HS-27A (cell line): ENCODE data around the gene CCDC92B.
A peak's percentile ranks its signal among the peaks of the same experiment; 100 is the strongest.

ENCODE experiments used
- DNase-seq: peaks from one replicate; pipeline ENCODE4 v3.0.0-alpha.2; 2012; ENCODE audit warnings: low read depth, missing footprints

CCDC92B gene

DNA sequence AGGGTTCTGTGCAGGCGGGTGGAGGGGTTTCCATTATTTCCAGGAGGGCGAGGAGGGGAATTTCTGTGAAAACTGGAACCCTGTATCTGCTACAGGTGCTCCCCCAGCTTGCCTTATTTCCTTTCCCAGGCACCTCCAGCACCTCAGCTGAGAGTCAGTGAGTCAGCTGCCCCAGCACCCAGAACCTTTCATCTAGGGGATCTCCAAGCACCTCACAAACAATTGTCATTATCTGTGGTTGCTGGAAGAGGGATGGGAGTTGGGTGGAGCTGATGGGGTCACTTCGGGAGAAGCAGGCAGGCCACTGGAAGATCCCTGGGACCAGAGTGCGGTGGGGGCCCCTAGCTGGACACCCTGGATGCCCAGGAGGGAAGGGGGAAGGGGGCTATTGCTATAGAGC is 27.8 kb downstream of the CCDC92B start:
- DNase-seq = no peak

DNA sequence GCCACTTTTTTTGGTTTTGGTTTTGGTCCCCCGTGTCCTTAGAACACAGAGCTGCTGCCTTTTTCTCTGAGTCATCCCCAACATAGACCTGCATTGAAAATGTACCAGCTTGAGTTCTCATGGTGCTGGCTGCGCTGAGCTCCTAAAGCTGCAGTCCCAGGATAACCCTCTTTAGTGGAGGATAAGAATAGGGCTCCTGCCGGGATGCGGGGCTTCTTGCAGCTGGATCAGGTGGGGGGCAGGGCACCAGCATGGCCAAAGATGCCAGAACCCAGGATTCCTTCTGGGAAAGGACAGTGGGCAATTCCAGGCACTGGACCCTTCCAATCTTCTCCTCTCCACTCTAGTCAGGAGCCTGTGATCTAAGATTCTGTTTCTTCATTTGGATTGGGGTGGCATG is 29.6 kb downstream of the CCDC92B start:
- no peak for DNase-seq

DNA sequence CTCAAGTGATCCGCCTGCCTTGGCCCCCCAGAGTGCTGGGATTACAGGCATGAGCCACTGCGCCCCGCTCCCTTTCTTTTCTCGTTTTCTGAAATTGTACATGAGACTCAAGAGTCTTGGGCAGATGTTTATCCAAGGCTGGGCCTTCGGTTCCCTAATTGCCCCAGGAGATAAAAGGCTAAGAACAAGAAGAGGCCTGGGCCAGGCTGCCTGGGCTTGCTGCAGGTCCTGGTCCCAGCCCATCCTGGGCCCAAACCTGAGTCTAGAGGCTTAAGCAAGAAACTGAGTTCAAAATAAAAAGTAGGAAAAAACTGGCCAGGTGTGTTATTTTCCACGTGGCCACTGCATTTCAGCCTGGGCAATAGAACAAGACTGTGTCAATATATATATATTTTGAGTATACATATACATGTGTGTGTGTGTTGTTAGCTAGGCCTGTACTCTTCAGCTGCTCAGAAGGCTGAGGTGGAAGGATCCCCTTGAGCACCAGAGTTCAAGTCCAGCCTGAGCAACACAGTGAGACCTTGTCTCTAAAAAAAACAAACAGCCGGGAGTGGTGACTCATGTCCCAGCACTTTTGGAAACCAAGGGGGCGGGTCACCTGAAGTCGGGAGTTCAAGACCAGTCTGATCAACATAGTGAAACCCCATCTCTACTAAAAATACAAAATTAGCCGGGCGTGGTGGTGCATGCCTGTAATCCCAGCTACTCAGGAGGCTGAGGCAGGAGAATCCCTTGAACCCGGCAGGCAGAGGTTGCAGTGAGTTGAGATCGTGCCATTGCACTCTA is 31.1 kb downstream of the CCDC92B start:
- DNase-seq = no peak

DNA sequence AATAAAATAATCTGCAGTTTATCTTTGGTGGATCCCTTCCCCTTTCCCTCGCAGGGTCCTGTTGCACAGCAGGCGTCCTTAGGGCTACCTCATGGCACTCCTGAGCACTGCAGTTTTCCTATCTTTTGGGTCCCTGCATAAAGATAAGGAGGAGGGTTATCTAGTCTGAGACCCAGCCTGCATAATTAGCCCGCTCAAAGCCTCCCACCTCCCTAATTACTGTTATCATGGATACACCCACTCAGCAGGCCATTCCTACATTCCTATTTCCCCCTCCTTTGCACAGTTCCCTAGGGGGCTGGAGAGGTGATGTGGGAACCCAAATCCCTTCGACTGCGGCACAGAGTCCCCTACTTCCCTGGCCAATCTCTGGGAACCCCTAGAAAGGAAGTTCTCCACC is 32.8 kb downstream of the CCDC92B start:
- DNase-seq = no peak

DNA sequence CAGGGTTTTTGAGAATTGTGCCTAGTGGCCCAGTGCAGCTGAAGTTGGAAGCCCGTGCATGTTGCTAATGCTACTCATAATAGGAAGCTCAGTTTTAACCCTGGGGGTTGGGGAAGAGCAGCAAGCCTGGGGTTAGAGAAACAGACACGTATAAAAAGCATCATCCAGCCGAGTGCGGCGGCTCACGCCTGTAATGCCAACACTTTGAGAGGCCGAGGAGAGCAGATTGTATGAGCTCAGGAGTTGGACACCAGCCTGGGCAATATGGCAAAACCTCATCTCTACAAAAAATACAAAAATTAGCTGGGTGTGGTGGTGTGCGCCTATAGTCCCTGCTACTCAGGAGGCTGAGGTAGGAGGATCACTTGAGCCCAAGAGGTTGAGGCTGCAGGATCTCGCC is 35.6 kb downstream of the CCDC92B start:
- DNase-seq = no peak

DNA sequence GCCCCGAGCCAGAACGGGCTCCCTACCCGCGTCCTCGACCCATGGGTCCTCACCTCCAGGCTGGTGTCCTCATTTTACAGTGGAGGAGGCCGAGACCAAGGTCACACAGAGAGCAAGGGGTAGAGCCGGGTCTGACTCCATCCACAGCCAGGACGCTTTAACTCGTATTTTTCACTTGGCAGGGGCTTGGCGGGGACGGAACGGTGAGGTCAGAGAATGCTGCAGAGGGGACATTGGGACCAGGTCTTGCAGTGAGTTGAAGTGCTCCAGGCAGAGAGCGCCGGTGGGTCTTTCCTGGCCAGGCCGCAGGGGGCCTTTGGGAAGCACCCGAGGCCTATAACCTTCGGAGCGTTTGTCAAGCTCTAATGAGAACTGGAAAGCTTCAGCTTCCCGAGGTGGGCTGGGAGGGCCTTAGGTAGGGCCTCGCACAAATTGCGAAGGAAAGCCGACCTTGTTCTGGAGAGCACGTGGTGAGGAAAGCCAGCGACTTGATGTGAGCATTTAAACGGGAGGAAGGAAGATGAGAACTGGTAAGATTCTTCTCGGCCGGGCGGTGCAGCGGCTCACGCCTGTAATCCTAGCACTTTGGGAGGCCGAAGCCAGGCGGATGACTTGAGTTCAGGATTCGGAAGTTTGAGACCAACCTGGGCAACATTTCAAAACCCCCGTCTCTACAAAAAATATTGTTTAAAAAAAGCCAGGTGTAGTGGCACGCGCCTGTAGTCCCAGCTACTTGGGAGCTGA is 37.0 kb downstream of the CCDC92B start:
- no peak for DNase-seq

DNA sequence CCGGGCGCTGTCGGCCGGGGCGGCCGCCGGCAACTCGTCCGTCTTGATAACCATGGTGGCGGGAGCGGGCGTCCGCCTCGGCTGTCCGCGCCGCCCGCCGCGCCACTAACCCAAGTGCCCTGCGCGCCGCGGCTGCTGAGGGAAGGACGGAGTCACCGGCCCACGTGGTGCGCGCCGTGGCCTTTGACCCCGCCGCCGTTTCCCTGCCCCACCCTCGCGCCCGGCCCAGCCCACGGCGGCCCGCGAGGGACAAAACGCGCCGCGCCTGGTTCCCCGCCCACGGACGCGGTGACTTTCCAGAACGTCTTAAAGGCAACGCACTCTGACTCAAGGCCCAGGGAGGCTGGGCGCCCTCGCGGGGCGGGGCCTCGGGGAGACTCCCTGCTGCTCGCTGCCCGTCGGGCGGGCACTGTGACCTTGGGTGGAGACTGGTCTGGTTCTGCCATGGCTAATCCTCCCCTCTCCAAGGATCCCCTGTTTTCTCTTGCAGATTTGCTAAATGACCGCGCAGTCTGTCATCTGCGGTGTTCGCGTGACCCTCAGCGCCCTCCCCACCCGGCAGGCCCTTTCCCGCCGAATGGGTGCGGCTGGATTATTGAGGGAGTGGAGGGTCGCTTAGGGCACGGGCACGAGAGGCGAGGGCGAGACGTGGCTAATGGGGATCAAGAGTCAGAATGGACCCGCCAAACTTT is 37.7 kb downstream of the CCDC92B start, which contains the start of gene CLUH:
CLUH (minus strand) TSS at position 157 of the 692 bp plus-strand sequence; CDS start at position 54, 103 bp downstream.
- DNase-seq = peak; percentile 60

DNA sequence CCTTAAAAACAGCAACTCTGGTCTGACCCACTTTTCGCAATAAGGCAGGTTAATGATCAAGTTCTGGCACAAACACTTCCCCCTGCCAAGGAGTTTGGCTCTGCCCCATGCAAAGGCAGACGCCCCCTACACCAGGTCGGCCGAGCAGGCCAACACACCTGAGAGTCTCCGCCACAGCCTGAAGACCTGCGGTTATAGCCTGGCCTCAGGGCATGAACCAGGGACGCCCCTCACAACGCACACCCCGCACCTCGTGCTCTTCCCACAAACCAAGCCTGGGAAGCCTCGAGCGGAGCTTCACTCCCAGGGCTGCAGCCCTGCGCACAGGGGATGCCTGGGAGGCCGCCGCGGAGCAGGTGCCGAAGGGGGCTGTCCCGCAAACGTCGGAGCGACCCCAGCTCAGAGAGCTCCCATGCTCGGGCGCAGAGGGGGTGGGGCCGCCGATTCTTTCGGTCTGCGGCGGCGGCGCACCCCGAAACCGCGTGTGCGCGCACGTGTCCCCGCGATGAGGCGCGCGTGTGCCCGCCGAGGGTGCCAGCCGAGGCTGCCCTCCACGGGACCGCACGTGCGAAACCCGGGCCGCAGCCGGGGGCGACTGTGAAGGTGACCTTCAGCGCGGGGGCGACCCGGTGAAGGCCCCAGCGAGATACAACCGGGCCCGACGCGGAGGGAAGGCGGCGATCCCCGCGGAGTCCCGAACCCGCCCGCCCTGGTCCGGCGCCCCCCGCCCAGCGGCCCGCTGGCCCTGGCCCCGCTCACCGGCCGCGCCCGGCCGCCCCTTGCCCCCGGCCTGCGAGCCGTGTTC is 38.4 kb downstream of the CCDC92B start:
- DNase-seq = no peak

DNA sequence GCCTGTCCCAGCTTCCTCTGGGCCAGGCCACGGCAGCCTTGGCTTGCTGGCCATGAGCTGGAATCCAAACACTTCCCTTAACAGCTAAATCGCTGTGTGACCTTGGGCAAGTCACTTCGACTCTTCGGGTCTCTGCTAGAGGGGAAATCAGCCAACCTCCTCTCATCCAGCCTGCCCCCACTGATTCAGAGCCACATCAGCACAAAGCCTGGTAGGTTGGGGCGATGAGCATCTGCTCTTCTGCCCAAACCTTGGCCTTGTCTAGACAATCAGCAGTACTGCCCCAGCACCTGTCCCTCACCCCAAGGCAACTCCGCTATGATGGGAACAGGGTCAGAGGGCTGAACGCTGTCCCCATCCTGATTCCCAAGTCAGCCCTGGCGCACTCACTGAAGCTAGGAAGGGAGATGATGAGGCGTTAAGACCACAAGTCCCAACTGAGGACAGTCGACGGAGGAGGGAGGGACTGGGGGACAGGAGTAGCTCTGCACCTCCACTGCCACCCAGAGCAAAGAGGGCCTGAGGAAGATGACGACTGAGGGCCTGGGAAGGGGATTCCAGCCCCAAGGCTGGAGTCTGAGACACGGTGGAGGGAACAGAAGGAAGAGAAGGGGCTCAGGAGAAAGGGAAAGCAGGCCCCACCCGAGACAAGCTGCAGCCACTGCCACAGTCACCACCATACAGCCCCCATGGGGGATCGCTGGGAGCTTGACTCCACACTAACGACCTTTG is 39.2 kb downstream of the CCDC92B start:
- no peak for DNase-seq

DNA sequence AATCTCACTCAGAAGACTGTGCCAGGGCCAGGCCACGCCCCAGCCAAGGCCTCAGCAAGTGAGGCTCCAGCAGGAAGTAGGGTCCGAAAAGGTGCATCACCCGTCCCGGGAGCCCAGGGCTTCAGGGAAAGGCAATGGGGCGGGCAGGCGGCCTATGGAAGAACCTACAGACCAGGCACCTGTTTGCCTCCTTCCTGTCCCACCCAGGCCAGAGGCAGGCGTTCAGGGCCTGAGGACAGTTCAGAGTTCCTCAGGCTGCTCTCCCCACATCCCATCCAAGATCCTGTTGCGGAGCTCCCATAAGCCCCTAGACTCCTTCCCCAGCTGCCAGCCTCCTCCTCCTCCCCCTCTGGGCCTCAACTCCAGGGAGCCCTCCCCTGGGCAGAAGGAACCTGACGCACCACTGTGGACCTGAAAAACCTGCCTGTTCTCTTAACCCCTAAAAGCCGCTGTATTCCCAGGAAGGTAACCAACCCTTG is 40.2 kb downstream of the CCDC92B start:
- no peak for DNase-seq

DNA sequence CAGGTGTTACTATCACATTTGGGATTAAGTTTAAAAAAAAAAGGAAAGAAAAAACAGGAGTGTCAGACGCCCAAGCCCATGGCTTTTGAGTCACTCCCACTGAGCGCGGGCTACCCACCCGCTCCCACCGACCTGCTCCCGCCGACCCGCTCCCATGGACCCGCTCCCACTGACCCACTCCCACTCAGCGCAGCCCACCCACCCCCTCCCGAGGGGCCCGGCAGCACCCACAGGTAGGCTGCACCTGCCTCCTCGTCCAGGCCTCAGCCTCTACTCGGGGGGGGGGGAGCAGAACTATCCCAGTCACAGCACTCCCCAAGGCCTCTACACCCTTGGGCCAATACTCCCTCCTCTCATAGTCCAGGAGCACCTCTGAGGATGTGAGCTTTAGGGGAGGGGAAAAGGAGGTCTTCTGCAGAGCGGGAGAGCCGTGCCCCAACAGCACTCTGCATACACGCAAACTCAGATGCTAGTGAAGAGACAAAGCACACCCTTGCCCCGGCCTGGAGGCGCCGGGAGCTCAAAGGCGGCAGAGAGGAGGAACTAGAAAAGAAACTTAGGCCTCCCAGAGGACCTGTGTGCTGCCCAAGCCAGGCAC is 40.8 kb downstream of the CCDC92B start:
- no peak for DNase-seq

DNA sequence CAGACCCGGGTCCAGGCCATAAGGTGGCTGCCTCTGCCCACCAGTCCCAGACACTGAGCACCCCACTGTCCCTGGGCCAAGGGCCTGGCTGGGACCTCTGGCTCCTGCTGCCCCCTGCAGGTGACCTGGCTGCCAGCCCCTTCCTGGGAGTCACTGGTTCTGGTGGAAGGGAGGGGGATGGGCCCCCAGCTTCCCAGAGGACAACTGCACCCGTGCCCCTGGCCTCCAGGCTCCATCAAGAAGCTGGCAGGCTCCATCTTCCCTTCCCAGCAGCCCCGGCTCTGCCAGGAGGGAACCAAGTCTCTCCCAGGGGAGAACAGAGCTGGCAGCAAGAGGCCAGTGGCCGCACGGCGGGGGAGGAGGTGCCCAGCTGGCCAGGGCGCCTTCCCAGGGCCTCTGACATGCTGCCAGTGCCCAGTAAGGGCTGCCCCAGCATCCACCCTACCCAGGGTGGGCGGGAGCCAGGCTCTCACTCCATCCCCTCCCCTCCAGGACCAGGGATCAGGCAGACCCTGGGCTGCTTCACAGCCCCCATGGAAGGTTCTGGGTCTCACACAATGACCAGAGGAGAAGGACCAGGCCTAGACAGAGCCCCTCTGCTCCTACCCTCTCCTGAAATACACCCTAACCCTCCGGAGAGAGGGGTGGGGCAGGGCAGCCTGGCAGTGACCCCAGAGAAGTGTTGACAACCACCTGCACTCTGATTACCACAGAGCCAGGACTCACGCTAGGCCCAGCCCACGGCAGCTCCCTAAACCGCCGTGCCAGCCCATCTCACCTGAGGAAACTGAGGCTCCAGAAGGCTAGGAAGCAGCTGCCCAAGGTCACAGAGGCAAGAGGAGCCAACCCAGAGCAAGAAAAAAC is 41.5 kb downstream of the CCDC92B start:
- no peak for DNase-seq

DNA sequence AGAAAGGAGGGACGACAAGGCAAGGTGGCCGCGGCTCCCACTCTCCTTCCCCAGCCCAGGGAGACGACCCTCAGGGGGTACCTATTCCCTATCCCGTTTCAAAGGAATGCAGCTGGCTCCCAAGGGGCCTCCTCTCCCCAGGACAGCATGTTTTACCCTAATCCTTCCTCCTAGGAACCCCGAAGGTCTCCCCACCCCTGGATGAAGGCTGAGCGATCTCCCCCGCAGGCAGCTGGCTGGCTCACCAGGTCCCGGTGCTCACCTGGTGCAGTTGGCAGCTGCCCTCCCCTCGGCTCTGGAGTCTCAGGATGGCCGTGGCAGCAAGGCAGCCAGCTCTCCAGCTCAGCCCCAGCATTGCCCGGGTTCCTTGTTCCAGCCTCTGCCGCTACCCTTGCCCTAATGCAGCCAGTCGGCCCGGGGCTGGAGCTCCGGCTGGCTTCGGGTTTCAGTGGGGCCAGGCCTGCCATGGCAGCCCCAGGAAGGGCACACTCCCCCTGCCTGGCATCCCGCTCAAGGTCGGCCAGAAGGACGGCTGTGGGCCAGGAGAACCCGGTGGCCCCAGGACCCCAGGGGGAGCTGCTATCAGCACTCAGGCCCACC is 42.4 kb downstream of the CCDC92B start:
- DNase-seq = no peak

DNA sequence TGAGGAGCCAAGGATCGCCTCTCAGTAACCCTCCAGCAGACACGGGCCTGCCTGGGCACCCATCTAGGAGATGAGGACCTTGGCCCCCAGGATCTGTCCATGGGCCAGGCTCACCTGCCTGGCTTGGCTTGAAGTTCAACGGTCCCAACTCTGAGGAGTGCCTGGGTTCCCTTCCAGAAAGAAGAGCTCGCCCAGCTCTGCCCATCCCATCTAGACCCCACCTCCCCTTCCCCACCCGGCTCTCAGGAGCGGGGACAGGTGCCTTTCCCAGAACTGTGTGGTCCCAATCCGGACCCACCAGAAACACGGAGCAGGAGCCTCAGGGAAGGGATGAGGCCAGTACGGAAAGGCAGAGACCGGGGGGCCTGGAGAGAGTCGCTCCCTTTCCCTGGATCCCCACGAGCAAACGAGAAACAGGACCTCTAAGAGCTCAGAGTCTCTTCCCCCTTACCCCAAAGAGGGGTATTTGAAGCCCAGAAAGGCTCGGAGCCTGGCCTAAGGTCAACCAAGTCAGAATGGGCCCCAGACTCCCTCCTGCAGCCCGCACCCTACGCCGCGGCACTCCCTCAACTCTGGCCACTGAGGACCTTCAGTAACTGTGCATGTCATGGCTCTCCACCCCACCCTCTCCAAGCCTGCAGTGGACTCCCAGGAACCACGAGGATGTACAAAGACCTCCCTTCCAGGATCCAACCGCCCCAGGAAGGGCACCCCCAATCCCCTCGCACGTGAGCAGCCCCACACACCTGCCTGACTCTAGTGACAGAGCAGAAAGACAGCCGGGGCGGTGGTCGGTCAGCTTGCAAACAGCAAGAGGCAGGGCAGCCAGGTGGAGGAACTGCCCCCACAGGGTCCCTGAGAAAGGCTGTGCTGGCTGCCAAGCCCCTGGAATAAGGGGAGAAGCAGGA is 43.3 kb downstream of the CCDC92B start:
- no peak for DNase-seq

DNA sequence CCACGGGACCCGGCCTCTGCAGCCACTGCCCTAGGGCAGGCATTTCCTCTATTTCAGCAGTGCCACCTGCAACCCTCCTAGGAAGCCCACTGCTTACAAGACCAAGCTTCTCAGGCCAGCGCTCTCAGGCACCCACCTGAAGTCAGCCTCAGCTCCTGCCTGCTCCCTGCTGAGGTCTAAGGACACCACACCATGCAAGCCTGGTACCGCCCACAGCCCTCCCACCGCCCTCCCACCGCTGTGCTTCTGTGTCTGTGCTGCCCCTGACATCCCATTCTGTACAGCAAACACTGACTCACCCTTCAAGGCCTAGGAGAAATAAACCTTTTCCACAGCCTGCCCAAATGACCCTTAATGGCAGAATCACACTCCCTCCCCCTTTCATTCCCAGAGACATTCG is 44.2 kb downstream of the CCDC92B start:
- DNase-seq = no peak

DNA sequence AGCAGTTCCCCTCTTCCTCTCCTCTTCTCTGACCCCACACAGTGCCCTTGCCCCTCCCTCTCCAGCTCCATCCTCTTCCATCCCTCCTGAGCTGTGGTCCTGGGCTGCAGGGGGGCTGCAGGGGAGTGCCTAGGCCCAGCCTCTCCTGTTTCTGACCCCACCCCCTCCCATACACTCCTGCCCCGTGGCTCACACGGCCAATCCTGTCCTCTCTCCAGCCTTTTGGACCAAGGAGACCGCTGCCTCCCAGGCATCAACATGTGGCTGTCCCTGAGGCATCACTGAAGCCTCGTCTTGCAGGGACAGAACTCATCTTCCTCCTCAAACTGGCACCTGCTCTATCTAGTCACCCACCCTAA is 44.6 kb downstream of the CCDC92B start:
- DNase-seq = no peak

DNA sequence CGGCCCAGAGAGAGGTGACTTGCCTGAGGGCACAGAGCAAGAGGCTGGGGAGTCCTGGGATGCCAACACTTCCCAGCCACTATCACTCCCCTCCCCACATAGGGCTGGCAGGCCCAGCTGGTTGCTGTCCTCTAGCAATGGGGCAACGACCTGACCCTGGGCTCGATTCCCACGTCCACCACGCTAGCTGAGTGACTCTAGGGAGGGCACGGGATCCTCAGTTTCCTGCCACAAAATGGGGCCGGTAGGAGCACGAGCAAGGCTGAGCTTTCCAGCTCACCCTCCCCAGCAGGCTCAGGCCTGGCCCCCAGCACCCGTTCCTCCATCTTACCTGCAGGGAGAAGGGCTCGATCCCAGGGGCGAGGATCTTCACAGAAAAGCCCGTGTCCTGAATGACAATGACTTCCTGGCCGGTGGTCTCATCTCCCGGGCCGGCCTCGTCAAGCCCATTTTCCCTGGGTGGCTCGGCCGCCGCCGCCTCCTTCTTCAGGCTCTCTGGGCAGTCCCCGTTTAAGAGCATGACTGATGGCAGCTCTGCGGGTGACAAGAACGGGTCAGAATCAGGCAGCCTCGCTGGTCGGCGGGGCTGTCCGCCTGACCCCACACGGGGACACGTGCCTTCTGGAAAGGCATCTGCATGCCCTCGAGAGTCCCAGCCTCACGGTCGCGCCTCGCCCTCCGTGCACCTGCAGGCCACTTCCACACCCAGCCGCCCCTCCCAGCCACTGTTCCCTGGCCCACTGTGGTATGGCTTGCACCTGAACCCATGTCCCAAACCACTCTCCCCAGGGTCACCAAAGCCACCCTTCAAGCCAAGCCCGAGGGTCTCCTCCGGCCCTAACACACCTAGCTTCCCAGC is 45.2 kb downstream of the CCDC92B start:
- no peak for DNase-seq
